Stimulated activated CD8-positive, alpha-beta memory T cell treated with anti-CD3 and anti-CD28 coated beads, Interleukin-7, amount 100 ng/mL, for 1 hour (primary cell): ENCODE results near the gene ANXA7.
"Not testable (repeated sequence)": the region's sequence is repeated elsewhere in the genome, so short reads cannot be mapped to it uniquely, and the experiment has no call there.

Experiments used
- DNase-seq, 2 donors: peaks; one replicate each; pipeline ENCODE4 v3.0.0-alpha.2; 2020; ENCODE audit warnings: low read depth in 2 of 2

ANXA7 gene

DNA sequence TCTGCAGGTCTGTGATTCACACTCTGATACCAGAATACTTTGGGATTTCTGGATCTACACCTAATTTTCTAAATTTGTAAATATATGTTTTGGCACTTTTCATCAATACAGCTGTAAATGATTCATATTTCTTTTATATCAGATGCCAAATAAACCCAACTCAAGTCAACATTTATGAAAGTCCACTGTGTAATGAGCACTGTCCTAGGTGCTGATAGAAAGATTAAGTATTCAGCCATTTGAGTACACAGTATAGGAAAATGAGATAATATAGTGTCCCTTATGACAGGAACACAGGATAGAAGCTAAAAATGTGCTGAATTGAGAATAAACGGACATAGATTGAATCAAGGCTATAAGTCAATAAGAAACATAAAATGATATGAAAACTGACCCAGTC, 6.4 kb downstream of the ANXA7 start:
- no peak for DNase-seq

DNA sequence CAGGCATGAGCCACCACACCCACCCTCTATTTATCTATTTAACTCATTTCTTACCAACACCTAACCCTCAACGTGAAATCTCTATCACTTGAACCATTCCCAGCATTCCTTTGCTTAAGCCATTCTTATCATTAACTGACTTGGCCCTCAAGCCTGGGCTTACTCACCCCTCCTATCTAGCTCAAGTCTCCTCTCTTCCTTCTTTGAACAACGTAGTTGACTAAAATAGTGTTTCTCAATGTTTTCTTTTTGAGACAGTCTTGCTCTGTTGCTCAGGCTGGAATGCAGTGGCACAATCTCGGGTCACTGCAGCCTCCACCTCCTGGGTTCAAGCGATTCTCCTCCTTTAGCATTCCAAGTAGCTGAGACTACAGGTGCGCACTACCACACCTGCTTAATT, 7.0 kb downstream of the ANXA7 start:
- no peak for DNase-seq

GRCh38 chr10:73405556-73405955, 8.3 kb downstream of the ANXA7 start:
- no peak for DNase-seq

- DNase-seq: no peak
These were observed 9.2 kb downstream of the ANXA7 start for GRCh38 chr10:73404690-73405089.

- no peak for DNase-seq
These were observed 12.2 kb downstream of the ANXA7 start for GRCh38 chr10:73401636-73402035.

DNA sequence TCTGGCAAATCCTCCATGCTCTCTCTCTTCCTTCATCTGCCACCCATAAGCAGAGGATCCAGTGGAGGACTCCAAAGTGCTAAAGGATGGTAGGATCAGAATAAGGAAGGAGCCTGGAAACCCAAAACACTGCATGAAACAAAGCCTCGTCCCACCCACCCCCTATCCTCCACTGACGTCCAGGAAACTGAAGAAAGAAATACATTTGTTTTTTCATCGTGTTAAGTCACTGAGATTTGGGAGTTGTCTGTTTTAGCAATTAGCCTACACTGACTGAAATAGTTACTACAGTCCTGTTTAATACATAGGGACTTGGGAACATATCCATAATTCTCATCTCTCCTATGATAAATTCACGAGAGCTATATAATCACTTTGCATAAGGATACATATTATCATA, 14.8 kb downstream of the ANXA7 start:
- no peak for DNase-seq

DNA sequence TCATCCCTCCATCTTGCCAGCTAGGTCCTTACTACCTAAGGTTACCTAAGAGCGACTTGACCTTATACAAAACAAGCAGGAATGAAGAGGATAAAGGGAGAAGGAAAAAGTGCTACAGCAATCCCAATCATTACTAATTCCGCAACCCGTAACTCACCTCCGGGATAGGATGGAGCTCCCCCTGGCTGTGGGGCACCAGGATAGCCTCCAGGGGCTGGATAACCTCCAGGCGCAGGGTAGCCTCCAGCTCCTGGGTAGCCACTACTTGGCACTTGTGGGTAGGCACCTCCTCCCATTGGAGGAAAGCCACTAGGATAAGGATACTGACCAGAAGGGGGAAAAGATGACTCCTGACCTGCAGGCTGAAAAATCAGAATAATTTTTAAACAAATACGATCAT, 15.8 kb downstream of the ANXA7 start:
- DNase-seq: no peak

GRCh38 chr10:73394325-73394724, 19.5 kb downstream of the ANXA7 start:
- not testable (repeated sequence) for DNase-seq

DNA sequence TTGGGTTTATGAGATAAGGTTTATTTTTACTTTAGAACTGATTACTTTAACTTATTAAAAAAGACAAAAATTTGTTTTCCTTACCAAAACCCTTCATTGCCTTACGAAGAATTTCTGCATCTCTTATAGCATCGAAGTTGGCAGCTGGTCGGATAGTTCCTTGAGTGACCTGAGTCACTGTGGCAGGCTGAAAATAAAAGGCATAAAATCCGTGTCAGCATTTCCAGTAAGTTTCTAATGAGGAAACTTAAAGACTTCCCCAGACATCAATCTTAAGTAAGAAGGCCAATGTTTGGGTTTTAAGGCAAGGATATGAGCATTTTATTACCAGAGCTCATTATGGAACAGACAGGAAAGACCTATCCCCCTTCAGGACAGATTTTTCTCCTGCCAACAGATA, 25.6 kb downstream of the ANXA7 start:
- DNase-seq: no peak

DNA sequence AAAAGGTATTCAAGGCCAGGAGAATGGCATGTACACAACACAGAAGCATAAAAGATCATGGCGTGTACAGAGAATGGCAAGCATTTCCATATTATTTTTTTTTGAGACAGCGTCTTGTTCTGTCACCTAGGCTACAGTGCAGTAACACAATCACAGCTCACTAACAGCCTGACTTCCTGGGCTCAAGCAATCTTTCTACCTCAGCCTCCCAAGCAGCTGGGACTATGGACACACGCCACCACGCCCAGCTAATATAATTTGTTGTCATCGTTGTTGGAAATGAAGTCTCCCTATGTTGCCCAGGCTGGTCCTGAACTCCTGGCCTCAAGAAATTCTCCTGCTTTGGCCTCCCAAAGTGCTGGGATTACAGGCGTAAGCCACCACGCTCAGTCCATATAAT, 27.3 kb downstream of the ANXA7 start:
- no peak for DNase-seq

- no peak for DNase-seq
These were observed 34.7 kb downstream of the ANXA7 start for GRCh38 chr10:73379064-73379748.

- DNase-seq: no peak
These were observed 37.2 kb downstream of the ANXA7 start for GRCh38 chr10:73376679-73377078.

- no peak for DNase-seq
These were observed 45.6 kb downstream of the ANXA7 start for GRCh38 chr10:73368238-73368637.

- no peak for DNase-seq
These were observed 47.2 kb downstream of the ANXA7 start for GRCh38 chr10:73366381-73367298.

GRCh38 chr10:73364964-73365363, 48.9 kb downstream of the ANXA7 start:
- no peak for DNase-seq

GRCh38 chr10:73359492-73359891, 54.4 kb downstream of the ANXA7 start:
- no peak for DNase-seq

DNA sequence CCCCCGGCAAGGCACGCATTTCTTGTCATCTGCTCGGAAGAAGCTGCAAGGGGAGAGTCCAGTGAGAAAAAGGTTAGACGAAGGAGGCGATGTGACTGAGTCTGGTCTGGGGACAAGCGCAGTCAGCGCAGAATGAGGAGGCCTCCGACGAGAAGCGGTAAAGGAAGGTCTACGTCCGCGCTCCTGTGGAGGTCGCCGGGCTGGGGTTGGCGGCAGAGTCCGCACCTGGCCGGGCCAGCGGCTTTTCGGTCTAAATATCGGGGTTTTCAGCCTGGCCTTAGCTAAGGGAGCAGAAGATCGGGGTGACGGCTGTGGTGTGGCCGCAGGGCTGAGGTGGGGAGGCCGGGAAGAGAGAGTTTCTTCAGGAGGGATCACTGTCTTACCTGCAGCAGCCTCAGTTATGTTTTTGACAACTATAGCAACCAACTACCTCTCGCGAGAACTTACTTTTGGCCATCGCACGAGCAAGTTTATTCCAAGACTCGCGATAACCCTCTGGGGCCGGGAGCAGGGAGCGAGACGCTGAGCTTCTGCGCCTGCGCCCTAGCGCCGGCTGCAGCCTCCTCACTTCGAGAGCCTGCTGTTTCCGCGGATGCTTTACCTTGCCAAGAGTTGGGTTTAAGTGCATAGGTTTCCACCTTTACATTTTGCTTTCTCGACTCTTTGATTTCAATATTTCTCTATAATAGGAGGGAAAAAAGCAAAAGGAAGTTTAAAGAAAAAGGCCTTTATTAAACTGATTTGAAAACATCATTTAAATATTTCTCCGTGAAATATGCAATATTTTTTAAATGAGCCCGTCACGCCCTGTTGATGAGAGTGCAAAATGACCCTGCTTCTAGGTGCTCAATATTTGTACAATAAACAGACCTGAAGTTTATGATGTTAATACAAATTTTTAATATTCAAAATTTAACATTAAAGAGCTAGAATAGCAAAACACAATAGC, 55.3 kb downstream of the ANXA7 start, which contains the start of gene CFAP70:
TSS of gene CFAP70 (minus strand) at position 534 of the 949 bp plus-strand sequence. CDS start 4,068 bp downstream, outside the sequence.
- DNase-seq: peak; percentile 80 to 83

- no peak for DNase-seq
These were observed 56.0 kb downstream of the ANXA7 start for GRCh38 chr10:73357821-73358220.

DNA sequence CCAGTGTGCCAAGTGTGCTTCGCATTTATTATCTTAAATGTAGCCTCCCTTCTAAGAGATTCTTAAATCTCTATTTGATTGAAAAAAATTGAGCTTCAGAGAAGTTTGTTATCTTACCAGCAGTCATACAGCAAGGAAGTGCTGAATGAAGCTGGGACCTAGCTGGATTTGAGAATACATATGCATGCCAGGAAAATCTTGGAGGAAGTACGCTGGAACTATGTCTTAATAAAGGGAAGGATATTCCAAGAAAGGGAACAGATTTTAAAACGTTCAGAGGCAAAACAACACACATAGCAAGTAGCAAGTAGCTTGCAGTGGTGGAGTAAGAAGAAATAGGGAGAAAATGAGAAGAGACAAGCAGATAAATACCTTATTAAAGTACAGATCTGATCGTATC, 56.7 kb downstream of the ANXA7 start:
- no peak for DNase-seq

DNA sequence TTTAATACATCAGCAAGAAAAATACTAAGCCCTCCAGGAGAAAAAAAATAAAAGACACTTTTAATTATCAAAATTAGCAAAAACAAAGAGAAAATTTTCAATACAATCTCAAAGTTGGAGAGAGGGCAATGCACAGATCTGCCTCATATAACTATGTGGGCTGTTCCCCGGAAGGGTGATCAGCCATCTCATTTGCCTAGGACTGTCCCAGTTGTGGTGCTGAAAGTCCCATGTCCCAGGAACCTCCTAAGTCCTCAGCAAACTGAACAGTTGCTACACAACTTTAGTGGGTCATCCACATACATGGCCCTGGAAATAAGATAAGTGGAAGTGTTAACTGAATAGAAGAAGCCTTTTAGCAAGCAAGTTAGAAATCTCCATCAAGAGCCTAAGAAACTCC, 69.6 kb downstream of the ANXA7 start:
- DNase-seq: no peak

DNA sequence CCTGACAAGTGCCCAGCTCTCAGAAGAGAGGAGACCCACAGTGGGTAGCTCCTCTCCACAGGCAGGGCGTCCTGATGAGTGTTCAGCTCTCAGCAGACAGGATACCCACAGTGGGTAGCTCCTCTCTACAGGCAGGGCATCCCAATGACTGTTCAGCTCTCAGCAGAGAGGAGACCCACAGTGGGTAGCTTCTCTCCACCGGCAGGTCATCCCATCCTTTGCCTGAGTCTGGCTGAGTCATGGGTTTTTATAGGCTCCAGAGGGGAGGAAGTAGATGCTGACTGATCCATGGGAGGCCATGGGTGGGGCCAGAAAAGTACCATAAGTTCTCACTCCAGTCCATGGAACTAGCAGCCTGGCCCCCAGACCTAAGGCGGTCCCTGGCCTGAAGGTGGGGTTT, 73.7 kb downstream of the ANXA7 start:
- no peak for DNase-seq

DNA sequence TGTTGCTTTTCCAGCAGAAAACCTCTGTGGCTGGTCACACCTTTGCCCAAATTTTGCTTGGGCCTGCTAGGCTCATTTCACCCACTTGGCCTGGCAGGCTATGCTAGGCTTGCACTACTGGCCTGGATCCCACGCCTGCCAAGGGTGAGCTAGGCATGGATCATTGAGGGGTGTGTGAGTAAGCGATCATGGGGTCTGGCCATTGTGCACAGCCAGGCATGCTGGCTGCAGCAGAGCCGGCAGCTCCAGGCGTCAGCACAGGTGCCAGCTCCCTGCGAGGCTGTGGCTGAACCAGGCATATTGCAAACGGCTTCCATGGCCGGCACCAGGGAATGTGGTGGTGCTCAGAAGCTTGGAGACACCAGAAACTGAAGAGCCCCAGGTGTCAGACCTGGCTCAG, 74.4 kb downstream of the ANXA7 start:
- DNase-seq: no peak
